PFSK-1 (cell line): ENCODE data around the gene RPS27L.

Experiments used
- FOXP2 ChIP-seq: optimal IDR thresholded peaks from 2 replicates; pipeline ENCODE3; 2011; ENCODE audit warnings: borderline replicate concordance, control low read depth, inconsistent platforms; ENCODE audit not compliant: insufficient read depth; ENCODE audit errors: extremely low read length, extremely low read depth
- POLR2AphosphoS5 ChIP-seq: IDR thresholded peaks from 2 replicates; pipeline ENCODE4 v1.6.1; 2012; ENCODE audit warnings: low read depth, mild to moderate bottlenecking, control low read depth, low read length, moderate library complexity
- REST ChIP-seq, 2 experiments: IDR thresholded peaks; 2 replicates each; pipeline versions ENCODE4 v1.6.1 to v1.8.0; 2011 to 2012; ENCODE audit warnings: low read depth in 2 of 2, low read length in 2 of 2, control low read depth in 1 of 2, inconsistent platforms in 1 of 2, mild to moderate bottlenecking in 1 of 2, moderate library complexity in 1 of 2; ENCODE audit not compliant: insufficient read depth in 1 of 2
- SIN3A ChIP-seq: IDR thresholded peaks from 2 replicates; pipeline ENCODE4 v1.6.1; 2012; ENCODE audit warnings: mild to moderate bottlenecking, low read length, moderate library complexity, borderline replicate concordance; ENCODE audit not compliant: insufficient read depth
- TAF1 ChIP-seq: IDR thresholded peaks from 2 replicates; pipeline ENCODE4 v1.6.1; 2012; ENCODE audit warnings: low read length, control low read depth, borderline replicate concordance; ENCODE audit not compliant: insufficient read depth

The RPS27L gene

GRCh38 chr15:63111481-63111880 is 45.8 kb downstream of the RPS27L start:
- TF ChIP-seq POLR2AphosphoS5 (no peak), REST (IDR thresholded peaks at IDR 0.05; ENCODE audit: insufficient read depth in 1 of 2, low read depth in 2 of 2, low read length in 2 of 2) (no peak), FOXP2 (no peak), TAF1 (no peak), SIN3A (no peak)

- no peak for TF ChIP-seq FOXP2
- no peak for TF ChIP-seq POLR2AphosphoS5
- no peak for TF ChIP-seq REST (IDR thresholded peaks at IDR 0.05; ENCODE audit: insufficient read depth in 1 of 2, low read depth in 2 of 2, low read length in 2 of 2)
- TF ChIP-seq SIN3A: no peak
- no peak for TF ChIP-seq TAF1
Measured at GRCh38 chr15:63110428-63111026, 46.8 kb downstream of the RPS27L start.

- TF ChIP-seq REST (IDR thresholded peaks at IDR 0.05; ENCODE audit: insufficient read depth in 1 of 2, low read depth in 2 of 2, low read length in 2 of 2) (no peak), SIN3A (no peak), FOXP2 (no peak), TAF1 (no peak), POLR2AphosphoS5 (no peak)
Measured at GRCh38 chr15:63109920-63110319, 47.4 kb downstream of the RPS27L start.

- no peak for TF ChIP-seq TAF1
- no peak for TF ChIP-seq FOXP2
- no peak for TF ChIP-seq REST (IDR thresholded peaks at IDR 0.05; ENCODE audit: insufficient read depth in 1 of 2, low read depth in 2 of 2, low read length in 2 of 2)
- no peak for TF ChIP-seq SIN3A
- TF ChIP-seq POLR2AphosphoS5: no peak
Measured at GRCh38 chr15:63109498-63109897, 47.8 kb downstream of the RPS27L start.
